Stimulated activated CD4-positive, alpha-beta T cell treated with anti-CD3 and anti-CD28 coated beads, Interleukin-1b, Interleukin-23, amount 100 ng/mL, for 4 hours (primary cell): Measurements from ENCODE around the gene SPRR3.

Experiments used
- DNase-seq, 2 donors: peaks; one replicate each; pipeline ENCODE4 v3.0.0-alpha.2; 2020; ENCODE audit warnings: low read depth in 2 of 2

The SPRR3 gene

GRCh38 chr1:153001382-153001781 is at the start of gene SPRR3:
Gene SPRR3, plus strand, starts transcription at chr1:153001749. Its CDS starts 1,272 bp downstream, at chr1:153003021.
- no peak for DNase-seq

- no peak for DNase-seq
Measured at GRCh38 chr1:152953761-152954160, 47.8 kb upstream of the SPRR3 start.

GRCh38 chr1:152954436-152954835 is 47.1 kb upstream of the SPRR3 start:
- no peak for DNase-seq

- no peak for DNase-seq
Measured at GRCh38 chr1:152957561-152957960, 44.0 kb upstream of the SPRR3 start.

- DNase-seq, result no peak
Measured at GRCh38 chr1:152959273-152959672, 42.3 kb upstream of the SPRR3 start.

GRCh38 chr1:152959801-152960451 is 41.6 kb upstream of the SPRR3 start:
- no peak for DNase-seq

GRCh38 chr1:152960452-152961044 is 41.0 kb upstream of the SPRR3 start:
- DNase-seq, result no peak

GRCh38 chr1:152961226-152961891 is 40.2 kb upstream of the SPRR3 start:
- no peak for DNase-seq

- DNase-seq, result no peak
Measured at GRCh38 chr1:152962876-152963415, 38.6 kb upstream of the SPRR3 start.

GRCh38 chr1:152964536-152964935 is 37.0 kb upstream of the SPRR3 start:
- DNase-seq, result no peak

GRCh38 chr1:152965853-152966252 is 35.7 kb upstream of the SPRR3 start:
- no peak for DNase-seq

- DNase-seq, result no peak
Measured at GRCh38 chr1:152967201-152967600, 34.3 kb upstream of the SPRR3 start.

- no peak for DNase-seq
Measured at GRCh38 chr1:152968248-152968647, 33.3 kb upstream of the SPRR3 start.

- DNase-seq, result no peak
Measured at GRCh38 chr1:152969036-152969435, 32.5 kb upstream of the SPRR3 start.

- no peak for DNase-seq
Measured at GRCh38 chr1:152970495-152970894, 31.1 kb upstream of the SPRR3 start, which contains the start of gene SPRR4. Gene SPRR4, plus strand, starts transcription at chr1:152970648. Its CDS starts 1,243 bp downstream, at chr1:152971891.

- DNase-seq, result no peak
Measured at GRCh38 chr1:152972196-152972886, 29.2 kb upstream of the SPRR3 start.

GRCh38 chr1:152976688-152977087 is 24.9 kb upstream of the SPRR3 start:
- no peak for DNase-seq

- DNase-seq, result no peak
Measured at GRCh38 chr1:152977614-152978013, 23.9 kb upstream of the SPRR3 start.

- no peak for DNase-seq
Measured at GRCh38 chr1:152980676-152981075, 20.9 kb upstream of the SPRR3 start.

- DNase-seq, result no peak
Measured at GRCh38 chr1:152981146-152981871, 20.2 kb upstream of the SPRR3 start.

- no peak for DNase-seq
Measured at GRCh38 chr1:152982076-152982475, 19.5 kb upstream of the SPRR3 start.
